Tibial artery (tissue), 4 donors: Measurements from ENCODE around the gene SLC39A9.
"Not testable (repeated sequence)": the region's sequence is repeated elsewhere in the genome, so short reads cannot be mapped to it uniquely, and the experiment has no call there.

ENCODE experiments used
- DNase-seq, 2 donors: peaks; one replicate each; pipeline ENCODE4 v3.0.0-alpha.2; 2019
- H3K27ac ChIP-seq, 2 donors: fragments of 200-600 bp; sonication (generic) in 1 of 2; 1 replicate in 1 of 2; 2 replicates in 1 of 2; pipeline ENCODE4 v1.5.1; 2018 to 2019; ENCODE audit warnings: mild to moderate bottlenecking in 1 of 2
- H3K27me3 ChIP-seq, 2 donors: fragments of 200-600 bp; sonication (generic) in 1 of 2; one replicate each; pipeline versions ENCODE4 v1.5.1 to v1.6.0; 2016 to 2019
- H3K36me3 ChIP-seq, 3 donors: fragments of 200-600 bp; sonication (generic) in 2 of 3; one replicate each; pipeline ENCODE4 v1.5.1; 2016 to 2019; ENCODE audit warnings: mild to moderate bottlenecking in 2 of 3
- H3K4me1 ChIP-seq, 4 donors: fragments of 200-600 bp; sonication (generic) in 2 of 4; 1 replicate in 3 of 4; 2 replicates in 1 of 4; pipeline ENCODE4 v1.5.1; 2016 to 2019
- H3K4me3 ChIP-seq, 2 donors: fragments of 200-600 bp; sonication (generic) in 1 of 2; 1 replicate in 1 of 2; 2 replicates in 1 of 2; pipeline ENCODE4 v1.5.1; 2018 to 2019; ENCODE audit warnings: mild to moderate bottlenecking in 2 of 2
- H3K9me3 ChIP-seq, 3 donors: fragments of 200-600 bp; sonication (generic) in 1 of 3; one replicate each; pipeline ENCODE4 v1.5.1; 2016 to 2019
- CTCF ChIP-seq, 2 experiments: fragments of 200-600 bp in 1 of 2; fragments of 450-650 bp in 1 of 2; IDR thresholded peaks; one replicate each; pipeline ENCODE4 v1.5.1; 2017 to 2019; ENCODE audit warnings: antibody characterized with exemption in 2 of 2, mild to moderate bottlenecking in 1 of 2, moderate library complexity in 1 of 2
- intact Hi-C: fragments of 100-400 bp; cut with DNase I; formaldehyde crosslinking; loops from one replicate; pipeline ENCODE4 v1.15.0; 2023; ENCODE audit warnings: low total_unique reads

Gene SLC39A9

GRCh38 chr14:69408331-69408960 is 10.0 kb downstream of the SLC39A9 start:
- H3K27me3 ChIP-seq, result no peaks in the 10 kb centered on the region
- H3K9me3 ChIP-seq, result no peaks in the 10 kb centered on the region
- no peak overlapping the region for H3K27ac ChIP-seq
- intact Hi-C loops, result no loop called here
- H3K4me3 ChIP-seq, result no peak overlapping the region
- no peaks in the 10 kb centered on the region for H3K4me1 ChIP-seq
- DNase-seq, result no peak
- no peak for TF ChIP-seq CTCF (IDR thresholded peaks at IDR 0.05)
- peaks cover 0 to 3% (median 0%) of the 10 kb centered on the region in 3 donors for H3K36me3 ChIP-seq

GRCh38 chr14:69413483-69413882 is 15.0 kb downstream of the SLC39A9 start:
- no peak for TF ChIP-seq CTCF (IDR thresholded peaks at IDR 0.05)

GRCh38 chr14:69416087-69416486 is 17.6 kb downstream of the SLC39A9 start:
- H3K27ac ChIP-seq, H3K27me3 ChIP-seq, H3K36me3 ChIP-seq, H3K9me3 ChIP-seq, DNase-seq, H3K4me3 ChIP-seq, intact Hi-C loops, H3K4me1 ChIP-seq: not testable (repeated sequence)

More at GRCh38 chr14:69413483-69413882, 15.0 kb downstream of the SLC39A9 start:
- no peaks in the 10 kb centered on the region for H3K4me1 ChIP-seq
- no peaks in the 10 kb centered on the region for H3K9me3 ChIP-seq
- peaks cover 0 to 1% (median 0%) of the 10 kb centered on the region in 3 donors for H3K36me3 ChIP-seq
- intact Hi-C loops, result no loop called here
- DNase-seq, result no peak
- no peak overlapping the region for H3K4me3 ChIP-seq
- H3K27me3 ChIP-seq, result no peaks in the 10 kb centered on the region
- no peak overlapping the region for H3K27ac ChIP-seq

- H3K36me3 ChIP-seq, result peaks cover 18 to 36% (median 32%) of the 10 kb centered on the region in 3 donors
- intact Hi-C loops, result no loop called here
- no peaks in the 10 kb centered on the region for H3K4me1 ChIP-seq
- TF ChIP-seq CTCF (IDR thresholded peaks at IDR 0.05), result no peak
- no peak overlapping the region for H3K4me3 ChIP-seq
- no peak for DNase-seq
- H3K27me3 ChIP-seq, result no peaks in the 10 kb centered on the region
- no peaks in the 10 kb centered on the region for H3K9me3 ChIP-seq
- H3K27ac ChIP-seq, result no peak overlapping the region
These were observed 24.8 kb downstream of the SLC39A9 start for GRCh38 chr14:69423279-69423678.

GRCh38 chr14:69424149-69424923 is 25.8 kb downstream of the SLC39A9 start:
- no peak overlapping the region for H3K4me3 ChIP-seq
- no peak overlapping the region for H3K27ac ChIP-seq
- H3K4me1 ChIP-seq, result no peaks in the 10 kb centered on the region
- intact Hi-C loops, result no loop called here
- H3K27me3 ChIP-seq, result no peaks in the 10 kb centered on the region
- DNase-seq, result no peak
- no peak for TF ChIP-seq CTCF (IDR thresholded peaks at IDR 0.05)
- no peaks in the 10 kb centered on the region for H3K9me3 ChIP-seq
- peaks cover 18 to 47% (median 32%) of the 10 kb centered on the region in 3 donors for H3K36me3 ChIP-seq

GRCh38 chr14:69427596-69427995 is 29.1 kb downstream of the SLC39A9 start:
- Histone ChIP-seq H3K36me3 (peaks cover 18 to 44% (median 28%) of the 10 kb centered on the region in 3 donors), H3K4me3 (no peak overlapping the region), H3K4me1 (no peaks in the 10 kb centered on the region), H3K27me3 (no peaks in the 10 kb centered on the region), H3K27ac (no peak overlapping the region), H3K9me3 (no peaks in the 10 kb centered on the region)
- no peak for DNase-seq
- TF ChIP-seq CTCF (IDR thresholded peaks at IDR 0.05), result no peak
- intact Hi-C loops, result no loop called here
